ENCODE results near the gene MARCHF2.
"Not testable (repeated sequence)": the region's sequence is repeated elsewhere in the genome, so short reads cannot be mapped to it uniquely, and the experiment has no call there.

Gene MARCHF2

GRCh38 chr19:8371011-8371804, 41.9 kb upstream of the MARCHF2 start:
- no peaks in the 10 kb centered on the region for H3F3A ChIP-seq (ENCODE audit: insufficient read depth, low read length)
- H2AFZ ChIP-seq (ENCODE audit: low read length): no peak overlapping the region
- H3K9me3 ChIP-seq (ENCODE audit: low read length): no peaks in the 10 kb centered on the region
- no peaks in the 10 kb centered on the region for H4K20me1 ChIP-seq (ENCODE audit: insufficient read depth, low read length)
- H3K4me1 ChIP-seq (ENCODE audit: insufficient read depth, low read length, severe bottlenecking): no peaks in the 10 kb centered on the region
- H3K27ac ChIP-seq (ENCODE audit: low read depth, low read length, poor library complexity, severe bottlenecking): no peak overlapping the region
- no peaks in the 10 kb centered on the region for H3K9me2 ChIP-seq (ENCODE audit: low read depth, low read length)
- H3K4me2 ChIP-seq (ENCODE audit: low read length): no peak overlapping the region
- H3K9ac ChIP-seq (ENCODE audit: low read length): no peak overlapping the region
- TF ChIP-seq CTCF (IDR thresholded peaks at IDR 0.05; ENCODE audit: low read length): no peak
- TF ChIP-seq EZH2 (IDR thresholded peaks at IDR 0.05; ENCODE audit: borderline replicate concordance, low read length): no peak
- no peaks in the 10 kb centered on the region; the same call in 1 of the 2 replicates for H3K36me3 ChIP-seq (ENCODE audit: insufficient read depth, low read length)
- H3K79me2 ChIP-seq (ENCODE audit: insufficient read depth, low read length): no peaks in the 10 kb centered on the region
- no peaks in the 10 kb centered on the region for H3K27me3 ChIP-seq (ENCODE audit: insufficient read depth, low read length)
- no peak overlapping the region for H3K4me3 ChIP-seq (ENCODE audit: low read depth, low read length, poor library complexity, severe bottlenecking)

- H3K9me2 ChIP-seq (ENCODE audit: low read depth, low read length): no peaks in the 10 kb centered on the region
- TF ChIP-seq EZH2 (IDR thresholded peaks at IDR 0.05; ENCODE audit: borderline replicate concordance, low read length): no peak
- TF ChIP-seq CTCF (IDR thresholded peaks at IDR 0.05; ENCODE audit: low read length): no peak; the same call in 1 of the 2 replicates
- H3K4me2 ChIP-seq (ENCODE audit: low read length): no peak overlapping the region
- H4K20me1 ChIP-seq (ENCODE audit: insufficient read depth, low read length): no peaks in the 10 kb centered on the region
- no peaks in the 10 kb centered on the region for H3F3A ChIP-seq (ENCODE audit: insufficient read depth, low read length)
- H3K9me3 ChIP-seq (ENCODE audit: low read length): no peaks in the 10 kb centered on the region
- no peak overlapping the region for H3K27ac ChIP-seq (ENCODE audit: low read depth, low read length, poor library complexity, severe bottlenecking)
- no peak overlapping the region for H2AFZ ChIP-seq (ENCODE audit: low read length)
- H3K27me3 ChIP-seq (ENCODE audit: insufficient read depth, low read length): no peaks in the 10 kb centered on the region
- H3K9ac ChIP-seq (ENCODE audit: low read length): no peak overlapping the region
- no peaks in the 10 kb centered on the region for H3K79me2 ChIP-seq (ENCODE audit: insufficient read depth, low read length)
- H3K4me1 ChIP-seq (ENCODE audit: insufficient read depth, low read length, severe bottlenecking): no peaks in the 10 kb centered on the region
- no peaks in the 10 kb centered on the region; the same call in 1 of the 2 replicates for H3K36me3 ChIP-seq (ENCODE audit: insufficient read depth, low read length)
- H3K4me3 ChIP-seq (ENCODE audit: low read depth, low read length, poor library complexity, severe bottlenecking): no peak overlapping the region
Observed at GRCh38 chr19:8373867-8374813, 39.0 kb upstream of the MARCHF2 start.

- H3K27ac ChIP-seq (ENCODE audit: low read depth, low read length, poor library complexity, severe bottlenecking); H3K4me3 ChIP-seq (ENCODE audit: low read depth, low read length, poor library complexity, severe bottlenecking); H3K79me2 ChIP-seq (ENCODE audit: insufficient read depth, low read length); H3K9me3 ChIP-seq (ENCODE audit: low read length); H3K9me2 ChIP-seq (ENCODE audit: low read depth, low read length); H4K20me1 ChIP-seq (ENCODE audit: insufficient read depth, low read length); H2AFZ ChIP-seq (ENCODE audit: low read length); H3F3A ChIP-seq (ENCODE audit: insufficient read depth, low read length); H3K4me2 ChIP-seq (ENCODE audit: low read length); H3K36me3 ChIP-seq (ENCODE audit: insufficient read depth, low read length); H3K4me1 ChIP-seq (ENCODE audit: insufficient read depth, low read length, severe bottlenecking); H3K9ac ChIP-seq (ENCODE audit: low read length); H3K27me3 ChIP-seq (ENCODE audit: insufficient read depth, low read length): not testable (repeated sequence)
Observed at GRCh38 chr19:8375766-8376165, 37.3 kb upstream of the MARCHF2 start.

GRCh38 chr19:8376373-8376974, 36.6 kb upstream of the MARCHF2 start:
- H3K4me3 ChIP-seq (ENCODE audit: low read depth, low read length, poor library complexity, severe bottlenecking); H3K36me3 ChIP-seq (ENCODE audit: insufficient read depth, low read length); H3K4me1 ChIP-seq (ENCODE audit: insufficient read depth, low read length, severe bottlenecking); H3K9me2 ChIP-seq (ENCODE audit: low read depth, low read length); H3K4me2 ChIP-seq (ENCODE audit: low read length); H3K79me2 ChIP-seq (ENCODE audit: insufficient read depth, low read length); H3F3A ChIP-seq (ENCODE audit: insufficient read depth, low read length); H3K27ac ChIP-seq (ENCODE audit: low read depth, low read length, poor library complexity, severe bottlenecking); H2AFZ ChIP-seq (ENCODE audit: low read length); H4K20me1 ChIP-seq (ENCODE audit: insufficient read depth, low read length); H3K9me3 ChIP-seq (ENCODE audit: low read length); H3K27me3 ChIP-seq (ENCODE audit: insufficient read depth, low read length); H3K9ac ChIP-seq (ENCODE audit: low read length): not testable (repeated sequence)
